Measurements from ENCODE around the gene CFAP100.

DNA sequence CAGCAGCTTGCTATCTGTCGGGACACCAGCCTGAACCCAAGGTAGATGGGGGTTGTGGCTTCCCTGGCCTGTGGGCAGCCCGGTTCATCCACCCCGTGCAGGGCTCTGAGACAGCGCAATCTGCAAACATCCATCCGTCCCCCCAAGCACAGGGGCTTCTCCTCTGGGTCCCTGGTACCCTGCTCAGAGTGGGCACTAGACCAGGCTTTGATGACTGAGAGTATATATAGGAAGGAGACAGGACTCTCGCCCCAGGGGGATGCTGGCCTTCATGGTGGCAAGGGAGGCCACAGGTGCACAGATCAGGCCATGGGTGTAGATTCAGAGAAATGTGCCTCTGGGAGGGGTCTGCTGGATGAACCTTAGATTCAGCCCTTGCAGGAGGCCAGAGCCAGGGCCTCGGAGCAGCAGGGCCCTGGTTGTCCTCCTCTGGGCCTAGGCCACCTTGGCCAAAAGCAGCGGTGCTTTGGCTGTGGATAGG, 40.3 kb downstream of the CFAP100 start:
- no peak for TF ChIP-seq POLR2A (IDR thresholded peaks at IDR 0.05; ENCODE audit: low read depth, low read length)
- no peak for TF ChIP-seq POLR2AphosphoS5 (IDR thresholded peaks at IDR 0.05; ENCODE audit: low read depth, low read length)

Data from GM12892 (cell line).